ENCODE results near the gene GZMB.
A peak's percentile ranks its signal among the peaks of the same experiment; 100 is the strongest.
"Not testable (repeated sequence)": the region's sequence is repeated elsewhere in the genome, so short reads cannot be mapped to it uniquely, and the experiment has no call there.

Gene GZMB

DNA sequence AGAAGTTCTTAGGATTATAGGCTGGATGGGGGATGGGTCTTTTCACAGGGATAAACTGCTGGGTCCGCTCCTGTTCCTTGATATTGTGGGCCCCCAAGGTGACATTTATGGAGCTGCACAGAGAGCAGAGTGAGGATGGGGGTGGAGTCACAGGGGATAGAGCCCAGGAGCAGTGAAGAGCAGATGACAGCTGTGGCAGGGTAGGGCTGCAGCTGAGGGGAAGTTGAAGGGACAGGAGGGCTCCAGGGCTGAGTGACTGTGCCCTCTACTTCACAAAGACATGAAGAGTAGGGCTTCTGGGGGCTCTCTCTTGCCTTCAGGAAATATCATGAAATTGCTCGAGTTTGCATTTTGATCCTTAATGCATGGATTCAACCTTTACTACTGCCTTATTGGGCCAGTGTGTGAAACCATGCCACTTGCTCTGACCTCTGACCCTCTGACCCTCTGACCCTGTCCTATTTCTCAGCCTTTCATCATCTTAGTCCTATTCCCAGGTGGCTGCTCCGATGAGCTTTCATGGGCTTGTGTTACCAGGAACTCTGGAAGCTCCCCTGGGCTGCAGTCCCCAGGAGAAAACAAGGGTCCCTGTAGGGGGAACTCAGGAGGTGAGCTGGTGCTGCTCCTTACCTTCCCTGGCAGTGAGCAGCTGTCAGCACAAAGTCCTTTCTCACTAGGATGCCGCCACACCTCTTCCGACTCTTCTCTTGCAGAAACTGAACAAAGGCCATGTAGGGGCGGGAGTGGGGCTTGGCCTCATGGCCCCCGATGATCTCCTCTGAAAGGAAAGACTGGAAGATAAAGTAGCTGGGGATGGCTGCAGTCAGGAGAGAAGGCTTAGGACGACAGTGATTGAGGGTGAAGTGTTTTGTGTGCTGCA, 26.1 kb downstream of the GZMB start:
- peaks cover 68% of the 10 kb centered on the region for H3K4me1 Mint-ChIP-seq
- H3K27me3 Mint-ChIP-seq: no peaks in the 10 kb centered on the region
- ATAC-seq (peak; percentile 36), DNase-seq (no peak)
- peaks cover 0 to 8% of the 10 kb centered on the region in 2 donors for H3K9me3 Mint-ChIP-seq
- H3K27ac Mint-ChIP-seq: peak overlapping the region in 1 of 2 donors; percentile 84
- H3K4me3 Mint-ChIP-seq: peak overlapping the region; percentile 84 to 92

DNA sequence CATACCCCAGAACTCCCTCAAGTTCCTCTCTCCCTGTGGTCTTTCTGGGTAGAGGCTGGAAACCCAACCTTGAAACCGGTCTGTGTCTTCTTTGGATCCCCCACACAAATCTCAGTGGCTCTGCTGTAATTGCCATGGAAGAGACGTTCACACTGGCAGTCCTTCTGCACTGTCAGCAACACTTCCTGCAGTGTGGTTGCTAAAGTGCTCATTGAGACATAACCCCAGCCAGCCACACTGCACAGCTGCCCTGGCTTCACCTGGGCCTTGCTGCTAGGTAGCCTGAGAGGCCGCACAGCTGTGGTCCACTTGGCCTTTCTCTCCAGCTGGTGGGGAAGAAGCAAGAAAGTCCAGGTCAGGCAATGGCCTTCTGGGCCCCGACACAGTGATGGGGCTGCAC, 26.9 kb downstream of the GZMB start:
- DNase-seq (no peak), ATAC-seq (peak; percentile 29)
- peaks cover 0 to under 1% of the 10 kb centered on the region in 2 donors for H3K9me3 Mint-ChIP-seq
- peak overlapping the region in 1 of 2 donors; percentile 84 for H3K27ac Mint-ChIP-seq
- peak overlapping the region; percentile 84 to 92 for H3K4me3 Mint-ChIP-seq
- peaks cover 60% of the 10 kb centered on the region for H3K4me1 Mint-ChIP-seq
- no peaks in the 10 kb centered on the region for H3K27me3 Mint-ChIP-seq

DNA sequence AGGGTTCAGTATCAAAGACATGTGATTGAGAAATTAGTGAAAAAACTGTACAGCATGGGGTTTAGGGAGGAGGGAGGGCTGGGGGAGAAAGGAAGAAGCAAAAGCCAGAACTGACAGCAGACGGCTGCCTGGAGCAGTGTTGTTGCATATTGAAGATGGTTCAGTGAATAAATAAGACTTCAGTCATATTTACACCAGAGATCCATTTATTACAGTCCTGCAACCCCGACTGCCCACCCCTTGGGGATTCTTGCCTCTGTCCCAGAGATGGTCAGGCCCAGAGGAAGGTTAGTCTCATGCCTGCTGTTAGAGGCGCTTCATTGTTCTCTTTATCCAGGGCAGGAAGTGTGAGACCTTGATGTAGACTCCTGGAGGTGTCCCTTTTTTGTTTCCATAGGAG, 27.7 kb downstream of the GZMB start:
- Mint-ChIP-seq H3K27me3 (no peaks in the 10 kb centered on the region), H3K27ac (peak overlapping the region in 1 of 2 donors; percentile 95), H3K9me3 (no peaks in the 10 kb centered on the region), H3K4me1 (peaks cover 55% of the 10 kb centered on the region), H3K4me3 (peak overlapping the region; percentile 84 to 92)
- no peak for ATAC-seq
- DNase-seq: no peak

DNA sequence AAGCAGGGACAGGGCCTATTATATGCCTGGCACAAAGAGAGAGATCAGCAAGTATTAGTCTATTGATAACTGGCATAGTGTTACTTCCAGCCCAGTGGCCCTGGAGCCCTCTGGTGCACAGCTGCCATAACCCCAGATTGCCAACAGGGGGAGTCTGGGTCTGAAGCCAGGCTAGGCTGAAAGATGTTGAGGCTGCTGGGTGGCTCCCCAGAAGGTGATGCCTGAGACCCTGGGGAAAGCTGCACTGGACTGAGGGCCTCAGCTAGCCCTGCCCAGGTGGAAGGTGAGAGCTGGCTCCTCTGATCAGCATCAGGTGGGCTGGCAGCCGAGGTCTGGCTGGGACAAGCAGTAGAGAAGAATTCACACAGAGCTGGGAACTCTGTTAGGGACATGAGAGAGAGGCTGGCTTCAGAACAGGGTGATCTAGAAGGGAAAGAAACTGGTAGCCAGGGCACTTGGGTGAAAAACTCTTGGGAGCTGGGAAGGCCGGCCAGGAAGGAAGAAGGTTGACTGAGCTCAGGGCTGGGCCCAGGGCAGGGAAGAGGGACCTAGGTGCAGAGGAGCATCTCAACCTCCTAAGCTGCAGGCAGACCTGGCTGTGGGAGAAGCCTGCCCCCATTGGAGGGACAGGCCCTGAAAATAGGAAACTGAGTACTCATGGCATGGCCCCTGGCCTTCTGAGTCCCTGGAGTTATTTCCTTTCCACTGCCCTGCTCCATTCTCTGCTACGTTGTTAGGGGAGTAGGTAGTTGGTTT, 28.4 kb downstream of the GZMB start:
- peak overlapping the region; percentile 84 to 92 for H3K4me3 Mint-ChIP-seq
- peak overlapping the region; percentile 86 to 95 for H3K27ac Mint-ChIP-seq
- peaks cover 5% of the 10 kb centered on the region for H3K27me3 Mint-ChIP-seq
- ATAC-seq: peak; percentile 84
- H3K9me3 Mint-ChIP-seq: peaks cover 0 to 4% of the 10 kb centered on the region in 2 donors
- H3K4me1 Mint-ChIP-seq: peaks cover 54% of the 10 kb centered on the region
- DNase-seq: peak; percentile 75 to 80

DNA sequence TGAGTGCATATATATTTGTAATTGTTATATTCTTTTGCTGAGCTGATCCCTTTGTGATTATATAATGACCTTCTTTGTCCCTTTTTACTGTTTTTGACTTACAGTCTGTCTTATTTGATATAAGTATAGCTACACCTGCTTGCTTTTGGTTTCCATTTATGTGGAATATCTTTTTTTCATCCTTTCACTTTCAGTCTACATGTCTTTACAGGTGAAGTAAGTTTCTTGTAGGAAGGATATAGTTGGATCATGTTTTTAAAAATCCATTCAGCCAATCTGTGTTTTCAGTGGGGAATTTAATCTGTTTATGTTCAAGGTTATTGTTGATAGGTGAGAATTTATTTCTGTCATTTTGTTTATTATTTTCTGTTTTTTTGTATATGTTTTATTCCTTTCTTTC, 36.6 kb downstream of the GZMB start:
- DNase-seq: no peak
- peaks cover 25% of the 10 kb centered on the region for H3K27me3 Mint-ChIP-seq
- no peak overlapping the region for H3K4me3 Mint-ChIP-seq
- H3K27ac Mint-ChIP-seq: no peak overlapping the region
- H3K4me1 Mint-ChIP-seq: peaks cover 9% of the 10 kb centered on the region
- peaks cover 38 to 64% of the 10 kb centered on the region in 2 donors for H3K9me3 Mint-ChIP-seq
- no peak for ATAC-seq

DNA sequence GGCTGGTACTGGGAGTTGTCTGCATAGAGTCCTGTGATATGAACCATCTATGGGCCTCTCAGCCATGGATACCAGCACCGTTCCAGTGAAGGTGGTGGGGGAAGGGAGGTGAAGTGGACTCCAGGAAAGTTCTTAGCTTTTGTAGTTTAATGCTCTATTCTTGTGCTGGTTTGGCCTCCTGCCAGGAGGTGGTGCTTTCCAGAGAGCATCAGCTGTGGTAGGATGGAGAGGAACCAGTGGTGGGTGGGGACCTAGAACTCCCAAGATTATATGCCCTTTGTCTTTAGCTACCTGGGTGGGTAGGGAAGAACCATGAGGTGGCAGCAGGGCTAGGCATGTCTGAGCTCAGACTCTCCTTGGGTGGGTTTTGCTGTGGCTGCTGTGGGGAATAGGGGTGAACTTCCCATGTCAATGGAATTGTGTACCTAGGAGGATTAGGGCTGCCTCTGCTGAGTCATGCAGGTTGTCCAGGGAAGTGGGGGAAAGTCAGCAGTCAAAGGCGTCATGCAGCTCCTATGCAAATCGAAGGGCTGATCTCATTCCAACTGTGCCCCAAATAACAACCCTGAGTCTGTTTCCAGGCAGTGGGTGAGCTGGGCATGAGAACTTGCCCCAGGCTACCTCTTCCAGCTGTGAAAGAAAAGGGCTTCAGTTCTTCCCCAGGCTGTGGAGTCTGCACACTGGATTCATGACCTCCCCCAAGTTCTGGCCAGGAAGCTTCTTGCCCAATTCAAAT, 38.7 kb downstream of the GZMB start:
- Mint-ChIP-seq H3K9me3 (peaks cover 47 to 68% of the 10 kb centered on the region in 2 donors), H3K4me3 (no peak overlapping the region), H3K4me1 (peaks cover 9% of the 10 kb centered on the region), H3K27ac (no peak overlapping the region), H3K27me3 (peaks cover 29% of the 10 kb centered on the region)
- DNase-seq (no peak), ATAC-seq (no peak)

DNA sequence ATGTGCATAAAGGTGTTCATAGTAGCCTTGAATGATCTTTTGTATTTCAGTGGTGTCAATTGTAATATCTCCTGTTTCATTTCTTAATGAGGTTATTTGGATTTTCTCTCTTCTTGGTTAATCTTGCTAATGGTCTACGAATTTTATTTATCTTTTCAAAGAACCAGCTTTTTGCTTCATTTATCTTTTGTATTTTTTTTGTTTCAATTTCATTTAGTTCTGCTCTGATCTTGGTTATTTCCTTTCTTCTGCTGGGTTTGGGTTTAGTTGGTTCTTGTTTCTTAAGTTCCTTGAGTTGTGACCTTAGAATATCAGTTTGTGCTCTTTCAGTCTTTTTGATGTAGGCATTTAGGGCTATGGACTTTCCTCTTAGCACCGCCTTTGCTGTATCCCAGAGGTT, 43.0 kb downstream of the GZMB start:
- not testable (repeated sequence) for H3K4me3 Mint-ChIP-seq, H3K4me1 Mint-ChIP-seq, DNase-seq, H3K27ac Mint-ChIP-seq, ATAC-seq
- Mint-ChIP-seq H3K27me3 (peaks cover 34% of the 10 kb centered on the region), H3K9me3 (peaks cover 37 to 60% of the 10 kb centered on the region in 2 donors)

DNA sequence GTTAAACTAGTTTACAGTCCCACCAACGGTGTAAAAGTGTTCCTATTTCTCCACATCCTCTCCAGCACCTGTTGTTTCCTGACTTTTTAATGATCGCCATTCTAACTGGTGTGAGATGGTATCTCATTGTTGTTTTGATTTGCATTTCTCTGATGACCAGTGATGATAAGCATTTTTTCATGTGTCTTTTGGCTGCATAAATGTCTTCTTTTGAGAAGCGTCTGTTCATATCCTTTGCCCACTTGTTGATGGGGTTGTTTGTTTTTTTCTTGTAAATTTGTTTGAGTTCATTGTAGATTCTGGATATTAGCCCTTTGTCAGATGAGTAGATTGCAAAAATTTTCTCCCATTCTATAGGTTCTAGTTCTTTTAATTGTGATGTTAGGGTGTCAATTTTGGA, 49.6 kb downstream of the GZMB start:
- H3K4me1 Mint-ChIP-seq, ATAC-seq, H3K4me3 Mint-ChIP-seq, H3K27ac Mint-ChIP-seq, DNase-seq, H3K27me3 Mint-ChIP-seq: not testable (repeated sequence)
- H3K9me3 Mint-ChIP-seq: peaks cover 23 to 36% of the 10 kb centered on the region in 2 donors

All from stimulated activated naive CD8-positive, alpha-beta T cell treated with anti-CD3 and anti-CD28 coated beads, Interleukin-15, amount 100 ng/mL, for 72 hours (primary cell).